ENCODE results near the gene TNFAIP3.

DNA sequence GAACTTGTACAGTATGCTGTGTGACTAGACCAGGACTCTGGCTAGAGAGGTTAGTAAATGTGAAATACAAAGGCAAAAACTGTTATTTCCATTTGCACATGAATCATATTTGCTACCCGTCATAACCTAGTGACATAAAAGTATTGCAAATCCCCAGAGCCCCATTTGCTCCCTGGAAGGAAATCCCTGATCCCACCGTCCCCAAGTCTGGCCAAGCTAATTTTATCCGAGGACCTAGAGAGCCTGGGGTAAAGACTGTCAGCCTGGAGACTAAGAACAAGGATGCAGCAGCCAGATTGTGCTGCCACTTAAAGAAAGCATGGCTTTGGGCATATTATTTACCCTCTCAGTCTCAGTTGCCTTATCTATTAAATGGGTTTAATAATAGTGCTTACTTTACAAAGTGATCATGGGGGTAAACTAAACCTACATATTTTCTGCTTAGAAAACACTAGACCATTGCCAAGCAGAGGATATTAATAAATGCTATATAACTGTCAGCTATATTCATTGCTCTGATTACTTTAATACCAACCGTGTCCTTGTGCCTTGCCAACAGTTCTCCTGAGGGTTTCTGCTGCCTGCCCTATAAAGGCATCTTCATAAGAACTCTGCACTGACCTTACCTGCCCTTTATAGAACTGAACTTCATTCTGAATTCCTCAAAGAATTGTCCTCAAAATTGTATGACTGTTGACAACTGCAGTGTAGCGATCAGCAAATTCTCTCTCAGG lies 16.9 kb upstream of the TNFAIP3 start:
- no peak for TF ChIP-seq EP300 (IDR thresholded peaks at IDR 0.05)
- TF ChIP-seq, protein P1, sequence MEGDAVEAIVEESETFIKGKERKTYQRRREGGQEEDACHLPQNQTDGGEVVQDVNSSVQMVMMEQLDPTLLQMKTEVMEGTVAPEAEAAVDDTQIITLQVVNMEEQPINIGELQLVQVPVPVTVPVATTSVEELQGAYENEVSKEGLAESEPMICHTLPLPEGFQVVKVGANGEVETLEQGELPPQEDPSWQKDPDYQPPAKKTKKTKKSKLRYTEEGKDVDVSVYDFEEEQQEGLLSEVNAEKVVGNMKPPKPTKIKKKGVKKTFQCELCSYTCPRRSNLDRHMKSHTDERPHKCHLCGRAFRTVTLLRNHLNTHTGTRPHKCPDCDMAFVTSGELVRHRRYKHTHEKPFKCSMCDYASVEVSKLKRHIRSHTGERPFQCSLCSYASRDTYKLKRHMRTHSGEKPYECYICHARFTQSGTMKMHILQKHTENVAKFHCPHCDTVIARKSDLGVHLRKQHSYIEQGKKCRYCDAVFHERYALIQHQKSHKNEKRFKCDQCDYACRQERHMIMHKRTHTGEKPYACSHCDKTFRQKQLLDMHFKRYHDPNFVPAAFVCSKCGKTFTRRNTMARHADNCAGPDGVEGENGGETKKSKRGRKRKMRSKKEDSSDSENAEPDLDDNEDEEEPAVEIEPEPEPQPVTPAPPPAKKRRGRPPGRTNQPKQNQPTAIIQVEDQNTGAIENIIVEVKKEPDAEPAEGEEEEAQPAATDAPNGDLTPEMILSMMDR (IDR thresholded peaks at IDR 0.05): no peak
- TF ChIP-seq POLR2A (IDR thresholded peaks at IDR 0.05; ENCODE audit: low read depth): no peak
- no peak for TF ChIP-seq POLR2AphosphoS5 (IDR thresholded peaks at IDR 0.05)

Measured in esophagus muscularis mucosa (tissue), 4 donors.